GM15510 (cell line): Measurements from ENCODE around the gene GAS7.

ENCODE experiments used
- POLR2A ChIP-seq: IDR thresholded peaks from 3 replicates; pipeline ENCODE4 v1.6.1; 2011; ENCODE audit warnings: borderline replicate concordance; ENCODE audit not compliant: insufficient read length; ENCODE audit errors: extremely low read depth

The GAS7 gene

DNA sequence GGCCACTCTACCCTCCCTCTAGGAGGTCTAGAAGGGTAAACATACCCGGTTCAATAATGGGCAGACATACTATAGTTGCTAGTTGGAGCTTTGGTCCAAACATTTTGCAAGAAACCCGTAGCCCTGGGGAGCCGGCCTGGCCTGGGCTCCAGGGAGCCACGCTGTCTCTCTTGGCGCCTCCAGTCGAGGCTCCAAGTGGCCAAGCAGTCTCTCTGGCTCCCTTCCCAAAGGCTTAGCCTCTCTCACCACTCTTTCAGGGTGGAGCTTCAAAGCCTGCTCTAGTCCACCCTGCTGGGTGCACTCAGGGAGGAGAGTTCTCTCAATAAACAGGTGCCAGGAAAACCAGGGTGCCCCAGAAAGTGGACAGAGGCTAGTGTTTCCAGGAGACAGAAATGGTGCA, 325.6 kb downstream of the GAS7 start:
- no peak for TF ChIP-seq POLR2A

DNA sequence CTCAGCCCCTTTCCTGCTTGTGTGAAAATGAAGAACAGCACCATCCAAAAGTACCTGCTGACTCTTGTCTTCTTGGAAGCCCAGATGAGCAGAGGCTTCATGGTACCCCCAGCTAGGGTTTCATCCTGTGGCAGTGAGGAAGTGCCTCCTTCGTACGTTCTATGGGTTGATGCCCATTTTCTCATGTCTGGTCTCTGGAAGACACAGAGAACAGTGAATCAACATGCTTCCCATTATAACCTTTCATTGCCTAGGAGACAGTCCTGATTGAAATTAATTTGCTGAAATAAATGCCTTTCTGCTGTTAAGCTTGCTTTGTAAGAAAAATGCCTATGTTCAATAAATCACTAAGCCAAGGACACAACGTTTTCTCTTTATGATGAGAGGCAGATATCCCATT, 329.9 kb downstream of the GAS7 start:
- no peak for TF ChIP-seq POLR2A

DNA sequence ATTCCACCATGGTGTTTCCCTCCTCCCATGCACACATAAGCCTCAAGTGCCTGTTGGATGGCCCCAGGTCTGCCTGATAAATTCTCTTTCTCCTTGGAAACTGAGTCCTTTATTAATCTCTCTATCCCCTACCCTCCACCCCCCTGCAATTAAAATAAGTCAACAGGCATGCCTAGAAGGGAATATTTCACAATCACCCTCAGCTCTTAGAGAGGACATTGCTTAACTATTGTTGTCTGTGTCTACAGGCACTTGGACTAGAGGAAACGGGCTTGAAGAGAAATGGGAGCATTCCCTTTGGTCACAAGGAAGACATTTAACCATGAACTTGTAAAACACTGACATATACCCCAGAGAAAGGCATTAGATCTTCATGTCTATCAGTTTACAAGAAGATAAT, 332.8 kb downstream of the GAS7 start:
- TF ChIP-seq POLR2A = no peak

DNA sequence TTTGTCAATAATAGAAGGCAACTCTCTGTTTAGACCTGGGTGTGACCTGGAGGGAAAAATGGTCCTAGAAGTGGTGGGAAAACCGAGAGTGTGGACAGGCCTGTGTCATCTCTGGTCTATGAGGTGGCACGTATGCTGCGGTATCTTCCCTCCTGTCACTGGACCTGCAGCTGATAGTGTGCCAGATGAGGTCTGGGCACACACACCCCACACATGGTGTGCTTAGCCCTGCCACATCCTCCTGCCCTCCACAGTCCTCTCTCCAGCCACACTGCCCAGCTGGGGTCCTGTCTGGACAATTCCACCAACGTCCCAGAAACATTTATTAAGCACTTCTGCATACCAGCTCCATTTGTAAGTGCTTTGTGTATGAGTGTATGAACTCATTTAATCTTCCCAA, 335.5 kb downstream of the GAS7 start:
- TF ChIP-seq POLR2A = no peak

DNA sequence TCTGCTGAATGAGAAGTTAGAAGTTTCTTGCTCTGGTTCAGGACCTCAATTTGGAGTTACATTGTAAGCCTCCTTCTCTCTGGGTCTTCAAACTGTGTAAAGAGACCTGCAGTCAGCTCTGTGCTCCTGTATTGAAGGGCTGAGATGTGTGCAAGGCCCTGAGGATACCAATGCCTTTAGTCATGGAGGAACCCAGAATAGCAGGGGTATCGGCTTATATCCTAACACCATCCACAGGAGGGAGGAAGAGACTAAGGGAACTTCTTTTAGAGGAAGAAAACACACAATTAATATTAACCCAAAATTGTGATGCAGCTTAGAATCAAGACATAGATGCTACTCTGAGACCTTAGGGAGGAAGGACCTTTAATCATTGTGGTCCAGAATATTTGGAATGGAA, 336.2 kb downstream of the GAS7 start:
- TF ChIP-seq POLR2A = no peak

DNA sequence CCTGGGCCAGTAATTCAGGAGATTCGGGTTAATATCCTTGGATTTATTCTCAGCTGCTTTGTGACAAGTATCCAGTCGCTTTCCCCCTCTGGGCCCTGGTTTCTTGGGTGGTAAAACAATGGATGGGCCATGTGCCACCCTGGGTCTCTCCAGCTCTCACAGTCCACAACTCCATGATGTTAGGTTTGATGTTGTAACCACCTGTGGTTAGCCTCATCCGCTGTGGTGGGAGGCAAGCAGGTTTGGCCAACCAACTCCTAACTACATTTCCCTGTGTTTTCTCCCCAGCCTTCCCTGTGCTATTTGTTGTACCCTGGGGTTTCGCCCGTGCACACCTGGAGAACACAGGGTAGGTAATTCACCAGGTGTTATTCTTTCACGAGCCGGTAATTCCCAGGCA, 337.6 kb downstream of the GAS7 start:
- TF ChIP-seq POLR2A = no peak
